Activated CD4-positive, CD25-positive, alpha-beta regulatory T cell (primary cell): ENCODE measurements around the gene DZIP3.

Experiments used
- DNase-seq, 4 experiments: peaks; one replicate each; lab custom pipeline; 2025; lab: John Stamatoyannopoulos, UW

The DZIP3 gene

DNA sequence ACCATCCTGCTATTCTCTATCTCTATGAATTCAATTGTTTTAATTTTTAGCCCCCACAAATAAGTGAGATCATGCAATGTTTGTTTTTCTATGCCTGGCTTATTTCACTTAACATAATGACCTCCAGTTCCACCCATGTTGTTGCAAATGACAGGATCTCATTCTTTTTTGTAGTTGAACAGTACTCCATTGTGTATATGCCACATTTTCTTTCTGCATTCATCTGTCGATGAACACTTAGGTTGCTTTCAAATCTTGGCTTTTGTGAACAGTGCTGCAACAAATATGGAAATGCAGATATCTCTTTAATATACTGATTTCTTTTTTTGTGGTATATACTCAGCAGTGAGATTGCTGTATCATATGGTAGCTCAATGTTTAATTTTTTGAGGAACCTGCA, 108.9 kb downstream of the DZIP3 start:
- DNase-seq: no peak

DNA sequence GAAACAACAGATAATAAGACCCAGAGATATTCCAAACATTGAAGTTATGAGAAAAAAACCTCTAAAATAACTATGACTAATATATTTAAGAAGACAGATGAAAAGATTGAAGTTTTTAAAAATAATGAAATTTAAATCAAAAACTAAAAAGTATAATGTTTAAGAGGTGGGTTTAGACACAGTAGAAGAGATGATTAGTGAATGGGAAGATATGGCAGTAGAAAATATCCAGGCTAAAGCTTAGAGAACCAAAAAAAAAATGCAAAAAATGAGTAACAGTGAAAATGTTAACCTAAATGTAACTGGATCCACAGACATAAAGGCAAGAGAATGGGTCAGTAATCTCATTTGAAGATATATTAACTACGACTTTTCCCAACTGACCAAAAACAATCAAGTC, 115.5 kb downstream of the DZIP3 start:
- no peak for DNase-seq

DNA sequence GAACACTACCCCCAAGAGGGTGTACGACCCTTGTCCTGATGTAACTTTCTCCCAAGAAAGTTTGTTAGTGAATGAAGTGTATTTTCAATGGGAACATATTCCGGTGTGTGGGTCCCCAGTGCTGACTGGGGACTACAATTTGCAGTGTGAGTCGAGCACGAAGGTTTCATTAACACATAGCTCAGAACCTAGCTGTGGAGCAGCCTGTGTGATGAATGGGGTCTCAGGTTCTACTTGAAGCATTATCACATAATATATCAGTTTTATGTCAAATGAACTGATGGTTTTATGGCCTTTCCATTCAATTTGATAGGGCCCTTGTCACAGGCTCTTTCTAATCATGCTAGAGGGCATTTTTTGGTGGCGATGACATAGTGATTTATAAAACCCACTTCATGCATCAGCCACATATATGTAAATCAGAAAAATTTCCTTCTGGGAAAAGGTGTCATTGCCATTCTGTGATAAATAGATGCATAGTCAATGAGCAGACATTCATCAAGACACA, 123.5 kb downstream of the DZIP3 start:
- no peak for DNase-seq

DNA sequence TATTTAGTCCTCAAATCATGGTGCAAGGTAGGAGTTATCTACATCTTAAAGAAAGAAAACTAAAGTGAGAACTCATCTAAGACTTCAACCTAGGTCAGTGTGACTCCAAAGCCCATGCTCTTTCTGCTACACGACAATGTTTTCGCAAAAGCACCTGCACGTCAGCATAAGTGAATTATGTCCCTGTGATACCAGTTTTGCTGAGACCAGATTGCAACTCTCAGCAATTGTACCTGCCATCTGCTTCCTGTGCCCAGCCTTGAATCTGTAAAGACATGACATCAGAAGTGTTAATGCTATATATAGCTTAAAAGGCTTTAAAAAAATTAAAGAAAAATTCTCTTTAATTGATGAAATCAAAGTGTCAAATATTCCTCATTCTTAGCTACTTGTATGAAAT, 124.3 kb downstream of the DZIP3 start:
- no peak for DNase-seq

DNA sequence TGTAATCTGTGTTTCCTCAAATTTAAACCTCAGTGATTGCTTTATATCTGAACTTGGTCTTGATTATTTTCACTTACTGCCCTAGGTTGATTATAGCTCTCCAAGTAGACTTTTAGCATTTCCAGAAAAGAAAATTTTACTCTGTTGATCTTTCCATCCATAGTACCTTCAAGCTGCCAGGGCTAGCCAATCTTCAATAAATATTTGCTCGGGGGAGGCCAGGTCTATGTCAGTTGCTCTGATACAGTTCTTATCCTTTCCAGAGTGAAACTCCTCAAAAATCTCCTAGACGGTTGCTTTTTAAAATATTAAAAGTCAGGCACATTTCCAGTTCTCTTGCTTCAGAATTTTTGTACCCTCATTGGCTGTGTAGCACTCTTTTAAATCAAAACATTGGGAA, 128.9 kb downstream of the DZIP3 start:
- DNase-seq: no peak

DNA sequence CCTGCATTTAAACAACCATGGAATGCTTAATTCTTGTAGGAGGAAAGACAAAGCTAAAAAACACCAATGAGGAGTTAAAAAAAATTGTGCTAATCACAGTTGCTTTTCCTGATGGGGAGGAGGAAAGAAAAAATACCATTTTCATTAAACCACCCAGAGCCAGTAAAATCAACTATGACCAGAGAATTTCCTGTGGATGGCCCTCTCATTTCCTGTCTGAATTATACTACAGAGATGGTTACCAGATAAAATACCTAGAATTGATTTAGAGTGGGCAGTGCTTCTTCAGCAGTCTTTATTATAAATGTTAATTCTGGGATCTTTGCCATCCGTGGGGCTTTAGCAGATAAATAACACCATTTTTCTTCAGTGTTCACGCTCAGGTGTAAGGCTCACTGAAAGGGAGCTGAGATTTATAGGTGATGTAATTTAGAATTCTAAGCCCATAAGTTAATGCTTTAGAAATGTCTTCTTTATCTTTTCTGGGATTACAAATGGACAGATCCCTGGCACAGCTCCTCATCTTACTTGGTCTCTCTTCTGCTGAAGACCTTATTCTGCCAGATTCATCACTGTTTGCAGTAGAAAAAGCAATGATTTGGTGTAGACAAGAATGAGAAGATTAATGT, 129.8 kb downstream of the DZIP3 start:
- DNase-seq: no peak

DNA sequence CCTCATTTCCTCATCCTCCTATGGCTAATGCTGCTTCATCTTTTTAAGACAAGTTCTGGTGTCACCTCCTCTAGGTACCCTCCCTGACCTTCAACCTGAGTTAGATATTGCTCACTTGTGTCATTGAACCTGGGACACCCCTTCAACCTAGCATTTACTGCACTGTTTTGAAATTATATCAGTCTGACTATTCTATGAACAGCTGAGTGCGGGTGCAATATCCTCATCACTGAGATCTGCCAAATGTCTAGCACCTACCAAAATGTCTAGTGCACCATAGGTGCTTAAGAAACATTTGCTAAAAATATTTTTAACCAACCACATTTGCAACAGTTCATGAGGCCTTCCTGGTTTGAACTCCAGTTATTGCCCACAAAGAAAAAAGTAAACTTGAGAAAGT, 133.2 kb downstream of the DZIP3 start:
- no peak for DNase-seq

DNA sequence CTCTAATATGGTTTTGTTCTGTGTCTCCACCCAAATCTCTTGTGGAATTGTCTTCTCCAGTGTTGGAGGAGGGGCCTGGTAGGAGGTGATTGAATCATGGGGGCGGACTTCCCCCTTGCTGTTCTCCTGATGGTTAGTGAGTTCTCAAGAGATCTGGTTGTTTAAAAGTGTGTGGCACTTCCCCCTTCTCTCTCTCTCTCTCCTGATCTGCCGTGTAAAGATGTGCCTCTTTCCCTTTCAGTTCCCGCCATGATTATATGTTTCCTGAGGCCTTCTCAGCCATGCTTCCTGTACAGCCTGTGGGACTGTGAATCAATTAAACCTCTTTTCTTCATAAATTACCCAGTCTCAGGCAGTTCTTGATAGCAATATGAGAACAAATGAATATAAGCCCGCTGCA, 134.6 kb downstream of the DZIP3 start:
- no peak for DNase-seq

DNA sequence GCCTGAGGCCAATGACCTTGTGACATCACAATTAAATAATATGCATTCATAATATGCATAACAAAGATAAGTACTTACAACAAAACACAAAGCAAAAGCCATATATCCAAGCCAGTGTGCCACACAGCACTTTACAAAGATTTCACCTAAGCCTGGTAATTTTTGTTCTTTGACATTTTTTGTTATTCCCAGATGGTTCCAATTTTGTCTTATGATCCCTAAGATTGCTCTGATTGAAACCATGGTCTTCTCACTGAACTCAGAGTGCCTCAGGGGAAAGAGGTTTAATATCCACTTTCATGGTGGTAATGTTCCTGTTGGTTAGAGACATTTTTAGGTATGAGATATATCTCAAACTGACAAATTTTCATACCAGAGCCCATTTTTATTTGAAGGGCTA, 138.6 kb downstream of the DZIP3 start:
- DNase-seq: no peak

DNA sequence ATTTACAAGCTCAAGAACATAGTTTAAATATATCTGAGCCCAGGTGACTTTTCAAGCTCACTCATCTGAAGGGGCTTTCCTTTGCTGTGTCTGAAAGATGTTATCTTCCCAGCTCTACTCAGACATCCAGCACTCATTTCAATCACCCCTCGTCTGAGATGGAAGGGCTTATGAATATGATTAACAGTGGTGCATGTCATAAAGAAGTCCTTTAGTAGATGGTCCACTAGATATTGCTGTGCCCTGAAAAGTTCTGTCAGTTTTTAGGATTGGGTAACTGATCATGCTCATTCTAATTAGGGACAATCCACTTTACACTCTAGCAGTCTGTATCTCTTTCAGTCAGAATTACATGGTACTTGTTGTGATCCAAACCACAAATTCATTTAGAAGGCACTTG, 139.4 kb downstream of the DZIP3 start:
- no peak for DNase-seq

DNA sequence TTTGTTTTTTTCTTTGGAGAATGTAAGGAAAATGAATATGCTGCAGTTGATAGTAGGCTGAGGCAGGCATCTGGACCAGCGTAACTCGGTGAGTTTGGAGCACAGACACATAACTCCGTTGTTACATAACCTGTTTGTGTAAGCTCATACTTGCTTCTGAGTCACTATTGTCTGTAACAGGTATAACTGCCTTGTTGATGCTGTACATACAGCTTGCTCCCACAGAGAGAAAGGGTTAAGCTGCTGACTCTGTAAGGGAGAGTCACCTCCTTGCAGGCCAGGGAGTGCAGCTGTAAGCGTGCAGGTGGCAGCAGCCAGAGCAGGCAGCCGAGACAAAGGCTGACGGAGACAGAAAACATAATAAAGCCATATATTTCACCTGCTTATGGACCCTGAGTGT, 147.3 kb downstream of the DZIP3 start:
- DNase-seq: no peak

DNA sequence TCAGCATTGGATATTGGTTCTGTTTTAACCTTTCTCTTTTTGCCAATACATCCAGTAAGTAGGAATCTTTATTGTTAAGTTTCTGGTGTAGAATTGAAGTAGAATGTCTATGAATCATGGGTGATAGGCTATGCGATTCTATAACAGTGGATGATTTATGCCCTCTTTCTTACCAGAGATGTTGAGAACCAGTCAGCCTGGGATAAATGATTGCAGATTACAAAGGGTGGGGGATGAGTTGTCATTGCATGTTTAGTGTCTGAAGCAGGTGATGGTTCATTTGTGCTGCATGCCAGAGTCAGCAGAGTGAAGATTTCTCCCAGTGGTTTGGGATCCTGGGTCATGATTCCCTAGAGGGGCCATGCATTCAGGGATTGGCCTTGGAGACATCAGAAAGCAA, 153.4 kb downstream of the DZIP3 start:
- DNase-seq: no peak
